ENCODE results near the gene ATL2.

DNA sequence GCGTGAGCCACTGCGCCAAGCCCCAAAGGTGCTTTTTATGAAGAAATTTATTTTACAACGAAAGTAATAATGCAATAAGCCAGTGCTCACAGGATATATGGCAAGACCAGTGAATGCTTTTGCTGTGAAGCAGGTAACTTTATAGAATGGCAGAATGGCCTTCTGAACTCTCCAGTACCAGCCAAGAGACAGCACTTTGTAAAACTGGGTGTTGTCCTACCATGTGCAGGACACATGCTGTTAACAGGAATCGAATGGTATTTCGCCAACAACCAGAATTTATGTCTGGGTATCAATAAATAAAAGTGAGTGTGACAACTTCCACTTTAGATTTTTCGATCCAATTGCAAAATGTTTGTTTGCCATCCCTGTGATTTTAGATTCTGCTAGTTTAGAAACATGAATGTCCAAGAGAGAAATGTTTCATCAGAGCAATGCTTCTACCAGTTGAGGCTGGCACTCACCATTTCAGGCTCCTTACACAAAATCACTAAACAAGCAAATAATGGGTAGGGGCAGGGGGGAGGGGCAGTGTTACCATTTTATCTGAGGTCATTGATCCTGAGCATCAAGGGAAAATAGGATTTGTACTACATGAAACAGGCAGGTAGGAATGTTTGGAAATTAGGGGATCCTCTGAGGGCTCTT, 95.9 kb downstream of the ATL2 start:
- TF ChIP-seq EZH2 (IDR thresholded peaks at IDR 0.05; ENCODE audit: borderline replicate concordance, insufficient read depth, low read depth, low read length, poor library complexity, severe bottlenecking), result no peak
- TF ChIP-seq, protein P1, sequence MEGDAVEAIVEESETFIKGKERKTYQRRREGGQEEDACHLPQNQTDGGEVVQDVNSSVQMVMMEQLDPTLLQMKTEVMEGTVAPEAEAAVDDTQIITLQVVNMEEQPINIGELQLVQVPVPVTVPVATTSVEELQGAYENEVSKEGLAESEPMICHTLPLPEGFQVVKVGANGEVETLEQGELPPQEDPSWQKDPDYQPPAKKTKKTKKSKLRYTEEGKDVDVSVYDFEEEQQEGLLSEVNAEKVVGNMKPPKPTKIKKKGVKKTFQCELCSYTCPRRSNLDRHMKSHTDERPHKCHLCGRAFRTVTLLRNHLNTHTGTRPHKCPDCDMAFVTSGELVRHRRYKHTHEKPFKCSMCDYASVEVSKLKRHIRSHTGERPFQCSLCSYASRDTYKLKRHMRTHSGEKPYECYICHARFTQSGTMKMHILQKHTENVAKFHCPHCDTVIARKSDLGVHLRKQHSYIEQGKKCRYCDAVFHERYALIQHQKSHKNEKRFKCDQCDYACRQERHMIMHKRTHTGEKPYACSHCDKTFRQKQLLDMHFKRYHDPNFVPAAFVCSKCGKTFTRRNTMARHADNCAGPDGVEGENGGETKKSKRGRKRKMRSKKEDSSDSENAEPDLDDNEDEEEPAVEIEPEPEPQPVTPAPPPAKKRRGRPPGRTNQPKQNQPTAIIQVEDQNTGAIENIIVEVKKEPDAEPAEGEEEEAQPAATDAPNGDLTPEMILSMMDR (IDR thresholded peaks at IDR 0.05), result no peak
